DND-41 (cell line): ENCODE results near the gene CDK5.
A peak's percentile ranks its signal among the peaks of the same experiment; 100 is the strongest.

ENCODE experiments used
- ATAC-seq: fragments of 200-7000 bp; cut with Tn5 transposase; 3 replicates; pipeline ENCODE4 v1.9.1; 2021; ENCODE audit warnings: low read depth; ENCODE audit not compliant: insufficient read depth
- DNase-seq: peaks from one replicate; pipeline ENCODE4 v3.0.0-alpha.2; 2020
- H2AFZ ChIP-seq: 2 replicates; pipeline ENCODE4 v1.6.0; 2012; ENCODE audit warnings: low read depth, low read length
- H3K27ac ChIP-seq: 2 replicates; pipeline ENCODE4 v1.5.1; 2012; ENCODE audit warnings: low read length, inconsistent platforms
- H3K27me3 ChIP-seq: fragments of 200-600 bp; sonication (generic); 2 replicates; pipeline ENCODE4 v1.6.0; 2012; ENCODE audit warnings: low read length, mild to moderate bottlenecking, inconsistent platforms; ENCODE audit not compliant: insufficient read depth, poor library complexity
- H3K36me3 ChIP-seq: 2 replicates; pipeline ENCODE4 v1.5.1; 2012; ENCODE audit warnings: low read length, inconsistent platforms; ENCODE audit not compliant: insufficient read depth
- H3K4me1 ChIP-seq: 2 replicates; pipeline ENCODE4 v1.5.1; 2012; ENCODE audit warnings: mild to moderate bottlenecking, low read length; ENCODE audit not compliant: insufficient read depth
- H3K4me2 ChIP-seq: 2 replicates; pipeline ENCODE4 v1.6.0; 2012; ENCODE audit warnings: mild to moderate bottlenecking, moderate library complexity, low read length, inconsistent platforms; ENCODE audit not compliant: insufficient read depth
- H3K4me3 ChIP-seq, 2 experiments: fragments of 200-600 bp in 1 of 2; shearing (Covaris generic) in 1 of 2; 2 replicates each; pipeline ENCODE4 v1.5.1; 2012 to 2016; ENCODE audit warnings: inconsistent platforms in 2 of 2, low read length in 2 of 2, mild to moderate bottlenecking in 2 of 2, low read depth in 1 of 2, moderate library complexity in 1 of 2
- H3K79me2 ChIP-seq: 2 replicates; pipeline ENCODE4 v1.6.0; 2012; ENCODE audit warnings: low read length, inconsistent platforms; ENCODE audit not compliant: insufficient read depth
- H3K9ac ChIP-seq: 2 replicates; pipeline ENCODE4 v1.6.0; 2012; ENCODE audit warnings: low read depth, mild to moderate bottlenecking, inconsistent platforms, low read length, moderate library complexity
- H3K9me3 ChIP-seq: 2 replicates; pipeline ENCODE4 v1.5.1; 2012; ENCODE audit warnings: low read length, moderate library complexity, mild to moderate bottlenecking, inconsistent platforms; ENCODE audit not compliant: insufficient read depth, severe bottlenecking
- H4K20me1 ChIP-seq: 2 replicates; pipeline ENCODE4 v1.6.0; 2012; ENCODE audit warnings: low read length; ENCODE audit not compliant: insufficient read depth
- CTCF ChIP-seq: IDR thresholded peaks from 2 replicates; pipeline ENCODE4 v1.5.1; 2012; ENCODE audit warnings: borderline replicate concordance, low read length, moderate library complexity, mild to moderate bottlenecking; ENCODE audit not compliant: poor library complexity, severe bottlenecking; ENCODE audit errors: extremely low read depth
- EZH2 ChIP-seq: IDR thresholded peaks from 3 replicates; pipeline ENCODE4 v1.6.1; 2012; ENCODE audit warnings: borderline replicate concordance, low read depth, mild to moderate bottlenecking, moderate library complexity, low read length, inconsistent platforms; ENCODE audit not compliant: severe bottlenecking

Gene CDK5

GRCh38 chr7:151085691-151086620 lies 28.3 kb upstream of the CDK5 start, which contains the start of gene AGAP3:
Gene AGAP3 (plus strand): TSS chr7:151086475. CDS start chr7:151086742, 267 bp downstream.
- Histone ChIP-seq H3K9me3 (no peaks in the 10 kb centered on the region), H3K4me2 (peak within 1 kb of the TSS; percentile 79), H3K9ac (peak within 1 kb of the TSS; percentile 54), H3K4me3 (peak within 1 kb of the TSS; percentile 30 to 66; a peak in 3 of 4 replicates), H3K27ac (no peak within 1 kb of the TSS), H4K20me1 (peaks cover 21% of the 10 kb centered on the region), H3K36me3 (peaks cover 10% of the 10 kb centered on the region; the same call in 1 of the 2 replicates), H3K4me1 (peaks cover 53% of the 10 kb centered on the region), H2AFZ (peak within 1 kb of the TSS; percentile 80; the same call in 1 of the 2 replicates), H3K27me3 (peaks cover 14% of the 10 kb centered on the region), H3K79me2 (peaks cover 34% of the 10 kb centered on the region)
- peak; percentile 13; the same call in 2 of the 3 replicates for ATAC-seq
- peak; percentile 61 for DNase-seq
- TF ChIP-seq EZH2 (no peak), CTCF (no peak)

GRCh38 chr7:151085329-151085690 lies 27.6 kb upstream of the CDK5 start:
- ATAC-seq: no peak
- no peak overlapping the region for H3K27ac ChIP-seq
- H3K4me2 ChIP-seq: peak overlapping the region; percentile 79
- TF ChIP-seq EZH2: no peak
- TF ChIP-seq CTCF: no peak
- DNase-seq: no peak
- peaks cover 14% of the 10 kb centered on the region for H3K27me3 ChIP-seq
- no peaks in the 10 kb centered on the region for H3K9me3 ChIP-seq
- H3K4me1 ChIP-seq: peaks cover 56% of the 10 kb centered on the region
- peaks cover 39% of the 10 kb centered on the region for H3K79me2 ChIP-seq
- peaks cover 19% of the 10 kb centered on the region for H4K20me1 ChIP-seq
- no peak overlapping the region for H2AFZ ChIP-seq
- peak overlapping the region; percentile 54; the same call in 1 of the 2 replicates for H3K9ac ChIP-seq
- peaks cover 10% of the 10 kb centered on the region; the same call in 1 of the 2 replicates for H3K36me3 ChIP-seq
- H3K4me3 ChIP-seq: peak overlapping the region in 1 of 2 experiments; percentile 66; a peak in 1 of 4 replicates

- peaks cover 51% of the 10 kb centered on the region for H3K79me2 ChIP-seq
- peak overlapping the region; percentile 97 for H3K4me2 ChIP-seq
- H3K9ac ChIP-seq: peak overlapping the region; percentile 99
- no peak for TF ChIP-seq EZH2
- peak; percentile 1 for TF ChIP-seq CTCF
- H3K27me3 ChIP-seq: peaks cover 14% of the 10 kb centered on the region
- peaks cover 69% of the 10 kb centered on the region for H3K4me1 ChIP-seq
- H2AFZ ChIP-seq: peak overlapping the region; percentile 92
- ATAC-seq: no peak
- DNase-seq: no peak
- H3K36me3 ChIP-seq: peaks cover 23% of the 10 kb centered on the region
- H4K20me1 ChIP-seq: peaks cover 21% of the 10 kb centered on the region
- peak overlapping the region; percentile 56 to 93; a peak in 3 of 4 replicates for H3K4me3 ChIP-seq
- H3K9me3 ChIP-seq: no peaks in the 10 kb centered on the region
- peak overlapping the region; percentile 26; the same call in 1 of the 2 replicates for H3K27ac ChIP-seq
Measured at GRCh38 chr7:151083824-151084160, 26.1 kb upstream of the CDK5 start.
